Astrocyte of the cerebellum (primary cell): ENCODE measurements around the gene HSF4.

Source experiments
- DNase-seq: peaks from one replicate; pipeline ENCODE4 v3.0.0-alpha.2; 2011; ENCODE audit warnings: low read depth
- H3K4me3 ChIP-seq: 2 replicates; pipeline ENCODE4 v1.5.1; 2011; ENCODE audit warnings: mild to moderate bottlenecking, low read depth, low read length, moderate library complexity
- CTCF ChIP-seq: IDR thresholded peaks from 2 replicates; pipeline ENCODE4 v1.5.1; 2012; ENCODE audit warnings: low read length, low read depth, moderate library complexity, mild to moderate bottlenecking; ENCODE audit errors: missing control alignments
- in situ Hi-C: cut with HindIII; loops from 2 replicates; pipeline ENCODE4 v1.10.0; 2017; ENCODE audit warnings: low sequenced_read_pairs

The HSF4 gene

GRCh38 chr16:67184995-67185650 lies 20.6 kb downstream of the HSF4 start:
- no peak overlapping the region for H3K4me3 ChIP-seq
- DNase-seq: peak; percentile 84
- peak; percentile 84 for TF ChIP-seq CTCF
- in situ Hi-C loops: no loop called here

- no peak for DNase-seq
- in situ Hi-C loops: no loop called here
- H3K4me3 ChIP-seq: no peak overlapping the region
- no peak for TF ChIP-seq CTCF
Measured at GRCh38 chr16:67185651-67186134, 21.1 kb downstream of the HSF4 start.

GRCh38 chr16:67186550-67186950 lies 22.0 kb downstream of the HSF4 start:
- in situ Hi-C loops: no loop called here
- DNase-seq: no peak
- no peak for TF ChIP-seq CTCF
- no peak overlapping the region for H3K4me3 ChIP-seq

- no peak overlapping the region for H3K4me3 ChIP-seq
- DNase-seq: no peak
- in situ Hi-C loops: no loop called here
- TF ChIP-seq CTCF: no peak
Measured at GRCh38 chr16:67187175-67187890, 22.8 kb downstream of the HSF4 start.

- no peak for DNase-seq
- H3K4me3 ChIP-seq: no peak overlapping the region
- in situ Hi-C loops: no loop called here
- no peak for TF ChIP-seq CTCF
Measured at GRCh38 chr16:67188323-67188722, 23.8 kb downstream of the HSF4 start.

- no peak for DNase-seq
- in situ Hi-C loops: no loop called here
- H3K4me3 ChIP-seq: no peak overlapping the region
- TF ChIP-seq CTCF: no peak
Measured at GRCh38 chr16:67188798-67189197, 24.3 kb downstream of the HSF4 start.
